ENCODE results near the gene PLCB2.

DNA sequence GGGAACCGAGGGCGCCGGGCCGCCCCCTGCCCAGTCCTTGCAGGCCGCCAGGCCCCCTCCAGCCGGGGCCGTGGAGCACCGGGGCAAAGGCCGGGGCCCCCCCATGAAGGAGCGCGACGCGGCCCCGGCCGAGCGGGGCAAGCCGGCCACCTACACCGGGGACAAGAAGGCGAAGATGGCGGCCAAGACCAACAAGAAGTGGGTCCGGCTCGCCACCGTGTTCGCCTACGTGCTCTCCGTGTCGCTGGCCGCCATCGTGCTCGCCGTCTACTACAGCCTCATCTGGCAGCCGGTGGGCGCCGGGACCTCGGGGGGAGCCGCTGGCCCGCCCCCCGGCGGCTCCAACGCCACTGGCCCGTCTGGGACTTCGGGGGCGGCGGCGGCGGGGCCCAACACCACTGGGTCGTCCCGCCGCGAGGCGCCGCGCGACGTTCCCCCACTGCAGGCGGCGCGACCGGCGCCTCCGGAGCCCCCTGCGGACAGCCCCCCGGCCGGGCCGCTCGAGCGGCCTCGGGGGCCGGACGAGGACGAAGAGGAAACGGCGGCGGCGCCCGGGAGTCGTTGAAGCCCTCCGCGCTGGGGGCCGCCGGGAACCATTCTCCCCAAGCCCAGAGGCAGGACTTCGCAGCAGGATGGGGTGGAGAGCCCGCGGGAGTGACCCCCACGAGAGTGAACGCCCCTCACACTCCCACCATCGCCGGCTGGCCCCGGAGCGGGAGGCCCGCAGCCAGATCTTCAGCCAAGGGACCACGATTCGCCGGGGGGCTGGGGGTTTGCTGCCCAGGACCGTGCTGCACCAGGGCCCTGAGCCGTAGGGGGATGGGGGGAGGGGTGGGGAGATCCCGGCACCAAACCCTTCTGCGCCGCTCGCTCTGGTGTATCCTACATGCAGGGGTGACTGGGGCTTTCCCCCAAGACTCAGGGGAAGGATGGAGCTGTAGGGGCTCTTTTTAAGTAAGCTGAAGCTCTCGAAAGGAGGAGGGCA, 16.5 kb upstream of the PLCB2 start:
- TF ChIP-seq, protein P1, sequence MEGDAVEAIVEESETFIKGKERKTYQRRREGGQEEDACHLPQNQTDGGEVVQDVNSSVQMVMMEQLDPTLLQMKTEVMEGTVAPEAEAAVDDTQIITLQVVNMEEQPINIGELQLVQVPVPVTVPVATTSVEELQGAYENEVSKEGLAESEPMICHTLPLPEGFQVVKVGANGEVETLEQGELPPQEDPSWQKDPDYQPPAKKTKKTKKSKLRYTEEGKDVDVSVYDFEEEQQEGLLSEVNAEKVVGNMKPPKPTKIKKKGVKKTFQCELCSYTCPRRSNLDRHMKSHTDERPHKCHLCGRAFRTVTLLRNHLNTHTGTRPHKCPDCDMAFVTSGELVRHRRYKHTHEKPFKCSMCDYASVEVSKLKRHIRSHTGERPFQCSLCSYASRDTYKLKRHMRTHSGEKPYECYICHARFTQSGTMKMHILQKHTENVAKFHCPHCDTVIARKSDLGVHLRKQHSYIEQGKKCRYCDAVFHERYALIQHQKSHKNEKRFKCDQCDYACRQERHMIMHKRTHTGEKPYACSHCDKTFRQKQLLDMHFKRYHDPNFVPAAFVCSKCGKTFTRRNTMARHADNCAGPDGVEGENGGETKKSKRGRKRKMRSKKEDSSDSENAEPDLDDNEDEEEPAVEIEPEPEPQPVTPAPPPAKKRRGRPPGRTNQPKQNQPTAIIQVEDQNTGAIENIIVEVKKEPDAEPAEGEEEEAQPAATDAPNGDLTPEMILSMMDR (IDR thresholded peaks at IDR 0.05): no peak
- no peak for TF ChIP-seq EZH2phosphoT487 (IDR thresholded peaks at IDR 0.05)

All from neural progenitor cell (in vitro differentiated cells).